HG03135 (cell line): Measurements from ENCODE around the gene POU6F1.

Experiments
- ATAC-seq: cut with Tn5 transposase; IDR thresholded peaks from one replicate; pipeline ENCODE4 v1.9.1; 2021; ENCODE audit warnings: mild to moderate bottlenecking, moderate library complexity; ENCODE audit not compliant: unreplicated experiment

The POU6F1 gene

GRCh38 chr12:51198568-51199365, 19.1 kb downstream of the POU6F1 start:
- ATAC-seq = no peak

DNA sequence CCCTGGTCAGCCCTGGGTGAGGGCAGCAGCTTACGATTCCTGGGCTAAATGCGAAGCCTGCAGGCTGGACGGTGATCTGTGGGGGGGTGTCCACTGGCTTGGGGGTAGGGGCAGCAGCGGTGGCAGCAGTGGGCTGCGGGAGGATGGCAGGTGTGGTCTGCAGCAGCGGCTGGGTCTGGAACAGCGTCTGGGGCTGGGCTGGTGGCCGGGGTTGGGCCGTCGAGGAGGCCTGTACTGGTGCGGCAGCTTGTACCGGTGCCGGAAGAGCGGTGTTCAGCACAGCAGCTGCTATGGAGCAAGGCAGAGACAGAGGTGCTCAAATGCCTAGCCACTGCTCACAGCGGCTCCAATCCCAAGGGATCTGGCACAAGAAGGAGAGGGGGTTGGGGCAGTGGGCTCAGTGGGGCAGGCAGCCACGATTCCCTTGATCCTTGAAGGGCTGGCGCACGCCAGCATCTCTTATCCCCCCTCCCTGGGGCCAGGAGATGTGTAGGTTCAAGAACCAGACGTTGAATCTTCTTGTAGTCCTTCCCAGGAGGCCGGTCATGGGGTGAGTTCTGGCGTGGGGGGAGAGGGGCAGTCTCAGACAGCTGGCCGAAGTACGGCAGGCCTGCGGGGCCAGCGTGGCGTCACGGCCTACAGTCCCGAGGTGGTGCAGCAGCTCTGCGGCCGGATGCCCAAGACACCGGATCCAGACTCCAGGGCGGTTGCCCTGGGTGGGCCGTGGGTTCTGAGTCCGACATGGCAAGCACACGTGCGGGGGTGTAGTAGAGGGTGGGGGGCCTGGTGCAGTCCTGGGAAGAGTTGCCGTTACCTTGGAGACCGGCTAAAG, 19.9 kb downstream of the POU6F1 start:
- ATAC-seq = no peak

DNA sequence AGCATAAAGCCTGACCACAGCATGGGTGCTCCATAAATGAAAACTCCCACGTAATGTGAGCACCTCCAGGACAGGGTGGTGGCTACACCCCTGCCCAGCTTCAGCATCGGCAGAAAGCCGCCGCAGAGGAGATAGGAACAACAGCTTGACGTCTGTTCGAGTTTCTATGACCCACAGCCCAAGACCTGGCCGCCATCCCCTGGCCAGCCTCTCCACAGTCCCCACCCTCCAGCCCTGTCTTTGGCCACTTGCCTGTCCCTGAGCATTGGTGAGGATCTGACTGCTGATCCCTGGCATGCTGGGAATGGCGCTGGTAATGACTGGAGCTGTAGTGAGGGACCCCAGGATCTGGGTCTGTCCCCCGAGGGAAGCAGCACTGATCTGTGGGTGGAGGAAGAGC, 21.3 kb downstream of the POU6F1 start:
- ATAC-seq = no peak

GRCh38 chr12:51195841-51196240, 22.0 kb downstream of the POU6F1 start:
- ATAC-seq = no peak

GRCh38 chr12:51192284-51192671, 25.6 kb downstream of the POU6F1 start:
- ATAC-seq = no peak

DNA sequence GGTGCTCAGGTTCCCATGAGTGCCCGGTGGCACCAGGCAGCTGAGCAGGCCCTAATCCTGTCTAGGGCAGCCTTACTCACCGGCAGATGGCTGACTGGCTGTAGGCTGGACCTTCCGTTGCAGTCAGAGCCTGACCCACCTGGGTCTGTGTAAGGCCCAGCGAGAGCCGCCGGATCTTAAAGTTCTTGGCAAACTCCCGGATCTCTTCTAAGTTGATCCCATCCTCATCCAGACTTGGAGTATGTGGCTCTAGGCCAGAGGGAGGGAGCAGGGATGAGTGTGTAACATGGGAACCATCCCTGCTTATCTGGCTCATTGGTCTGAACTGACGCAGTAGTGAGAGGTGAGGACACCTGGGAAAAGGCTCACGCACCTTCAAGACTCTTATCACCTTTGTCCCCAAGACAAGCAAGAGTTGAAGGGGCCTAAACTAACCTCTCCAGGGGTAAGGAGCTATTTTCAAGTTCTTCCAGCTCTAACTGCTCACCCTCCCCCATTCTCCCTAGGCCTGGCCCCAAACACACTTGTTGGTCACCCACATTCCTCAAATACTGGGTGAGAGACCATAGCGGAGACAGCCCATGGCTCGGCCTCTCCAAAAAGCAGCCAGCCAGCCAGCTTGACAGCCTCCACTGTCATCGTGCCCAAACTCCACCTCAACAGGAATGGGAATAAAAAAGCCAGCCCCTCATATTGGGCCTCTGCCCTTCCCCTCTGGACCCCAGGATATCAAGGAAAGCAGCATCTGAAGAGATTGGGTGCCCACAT, 26.2 kb downstream of the POU6F1 start:
- ATAC-seq = no peak

DNA sequence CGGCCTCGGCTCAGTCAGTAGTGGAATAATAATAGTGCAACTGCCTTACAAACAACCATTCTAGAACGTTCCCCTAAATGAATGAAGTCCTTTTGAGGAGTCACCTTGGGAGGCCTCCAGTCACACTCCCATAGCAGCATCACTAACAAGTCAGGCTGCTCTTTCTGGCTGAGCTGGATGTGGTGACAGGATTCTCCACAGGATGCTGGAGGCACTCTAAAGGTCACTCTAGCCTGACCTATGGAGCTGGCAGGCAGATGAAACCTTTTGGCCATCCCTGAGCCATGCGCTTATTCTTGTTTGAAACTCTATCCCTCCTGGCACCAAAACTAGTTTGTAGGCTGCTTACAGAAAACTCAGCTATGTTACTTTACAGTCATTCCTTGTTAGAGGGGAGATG, 27.0 kb downstream of the POU6F1 start:
- ATAC-seq = no peak

GRCh38 chr12:51189790-51190355, 28.0 kb downstream of the POU6F1 start:
- ATAC-seq = no peak

DNA sequence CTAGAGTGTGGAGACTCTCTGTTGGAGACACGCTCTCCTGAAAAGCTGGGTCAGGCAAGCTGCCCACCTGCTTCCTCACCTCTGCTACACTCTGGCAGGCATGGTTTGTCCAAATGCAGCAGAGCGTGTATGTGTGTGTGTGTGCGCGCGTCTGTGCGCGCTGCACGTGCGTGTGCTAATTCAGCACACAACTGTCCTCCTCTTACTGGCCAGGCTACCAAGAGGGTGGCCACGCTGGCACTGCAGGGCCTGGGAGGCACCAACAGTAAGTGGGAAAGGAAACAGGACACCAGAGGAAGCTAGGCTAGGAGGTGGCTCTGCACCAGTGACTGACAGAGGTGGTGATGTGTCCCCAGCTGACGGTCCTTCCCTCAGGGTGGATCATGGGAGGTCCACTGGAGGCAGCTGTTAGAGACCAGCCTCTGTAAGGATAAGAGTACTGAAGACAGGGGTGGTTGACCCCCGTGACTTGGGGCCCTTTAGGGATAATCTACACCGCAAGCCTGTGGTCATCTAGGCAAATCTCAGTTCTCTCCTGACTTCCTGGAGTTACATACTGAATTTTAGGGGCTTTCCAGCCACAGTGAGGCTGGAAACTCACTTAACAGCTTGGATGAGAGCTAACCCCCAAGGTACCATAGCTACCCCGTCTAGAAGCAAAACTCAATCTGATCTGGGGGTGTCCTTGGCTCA, 29.4 kb downstream of the POU6F1 start:
- ATAC-seq = no peak

DNA sequence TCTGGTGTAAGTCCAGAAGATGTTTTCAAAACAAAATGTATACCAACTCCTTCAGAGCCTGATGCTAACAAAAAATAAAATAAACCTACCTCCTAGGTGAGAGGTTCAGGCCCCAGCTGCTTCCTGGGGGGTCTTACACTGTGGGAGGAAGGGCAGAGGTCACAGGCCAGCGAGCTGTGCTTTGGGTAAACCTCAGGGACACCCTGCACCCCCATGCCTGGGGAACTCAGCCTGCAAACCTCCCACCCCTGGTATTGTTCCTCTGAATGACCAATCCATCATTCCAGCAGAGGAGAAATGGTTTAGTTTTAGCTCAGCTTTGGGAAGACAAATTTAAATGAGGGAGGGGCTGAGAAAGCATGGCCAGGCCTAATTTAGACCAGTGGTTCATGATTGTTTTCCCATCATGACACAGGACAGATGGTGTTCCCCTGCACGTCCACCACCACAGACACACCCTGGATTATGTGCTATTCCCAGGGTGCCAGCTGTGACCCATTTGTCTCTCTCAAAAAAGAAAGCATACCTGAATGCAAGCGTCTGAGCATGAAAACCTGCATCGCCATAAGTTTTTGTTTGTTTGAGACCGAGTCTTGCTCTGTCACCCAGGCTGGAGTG, 30.4 kb downstream of the POU6F1 start:
- no peak for ATAC-seq

DNA sequence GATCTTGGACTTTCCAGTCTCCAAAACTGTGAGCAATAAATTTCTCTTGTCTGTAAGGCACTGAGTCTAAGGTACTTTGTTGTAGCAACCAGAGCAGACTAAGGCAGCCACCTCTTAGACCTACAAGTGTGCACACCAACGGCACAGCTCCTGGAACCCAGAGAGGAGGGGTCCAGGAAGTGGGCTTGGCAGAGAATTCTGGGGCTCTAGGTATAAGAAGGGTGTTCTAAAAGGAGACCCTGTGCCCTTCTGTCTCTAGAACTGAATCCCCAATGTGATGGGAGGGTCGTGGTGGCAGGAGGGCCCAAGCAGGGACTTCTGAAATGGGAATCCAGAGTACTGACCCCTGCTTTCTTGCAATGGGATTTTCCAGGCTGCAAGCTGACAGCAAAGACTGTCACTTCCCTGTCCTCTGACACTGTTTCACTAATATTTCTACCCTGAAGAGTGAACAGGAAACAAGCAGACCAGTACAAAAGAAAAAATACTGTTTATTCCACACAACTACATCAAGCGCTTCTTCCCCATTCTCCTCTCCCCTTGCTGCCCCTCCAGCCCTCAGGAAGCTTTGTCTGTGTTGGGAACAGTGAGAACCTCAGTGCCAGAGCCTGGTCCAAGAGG, 31.3 kb downstream of the POU6F1 start:
- ATAC-seq = no peak

GRCh38 chr12:51185171-51185717, 32.6 kb downstream of the POU6F1 start:
- no peak for ATAC-seq

DNA sequence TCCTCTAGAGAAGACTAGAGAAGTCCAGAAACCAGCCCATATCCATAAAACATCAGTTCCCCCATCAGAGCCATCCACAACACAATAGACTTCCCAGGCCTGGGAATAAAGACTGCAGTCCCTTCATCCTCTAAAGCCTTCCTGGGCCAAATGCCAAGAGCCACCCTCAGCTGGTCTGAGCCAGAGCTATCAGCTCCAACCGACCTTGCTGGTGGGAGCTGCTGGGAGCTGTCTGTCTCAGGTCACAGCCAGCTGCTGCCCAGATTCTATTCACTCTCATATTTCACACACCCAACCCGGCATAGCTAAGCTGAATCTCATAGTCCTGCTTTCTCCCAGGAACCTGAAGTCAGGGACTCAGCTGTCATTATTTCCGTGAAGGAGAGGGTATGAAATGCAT, 34.0 kb downstream of the POU6F1 start:
- ATAC-seq = no peak

DNA sequence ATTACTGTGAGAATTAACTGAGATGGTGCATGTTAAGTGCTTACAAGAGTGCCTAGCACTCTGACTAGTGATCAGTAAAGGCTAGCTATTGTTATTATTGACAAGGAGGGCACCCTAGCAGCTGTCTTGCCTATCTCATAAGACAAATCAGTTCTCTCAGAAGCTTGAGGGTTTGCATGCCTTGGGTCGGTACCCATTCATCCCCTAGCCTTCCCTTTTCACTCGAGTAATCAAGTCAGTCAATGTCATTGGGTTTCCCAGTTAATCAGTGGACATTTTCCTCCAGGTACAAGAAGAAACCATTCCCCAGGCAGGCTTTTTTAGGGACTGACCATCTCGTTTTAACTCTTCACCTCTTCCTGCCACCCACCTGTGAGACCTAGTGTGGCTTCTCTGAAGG, 34.5 kb downstream of the POU6F1 start:
- no peak for ATAC-seq

DNA sequence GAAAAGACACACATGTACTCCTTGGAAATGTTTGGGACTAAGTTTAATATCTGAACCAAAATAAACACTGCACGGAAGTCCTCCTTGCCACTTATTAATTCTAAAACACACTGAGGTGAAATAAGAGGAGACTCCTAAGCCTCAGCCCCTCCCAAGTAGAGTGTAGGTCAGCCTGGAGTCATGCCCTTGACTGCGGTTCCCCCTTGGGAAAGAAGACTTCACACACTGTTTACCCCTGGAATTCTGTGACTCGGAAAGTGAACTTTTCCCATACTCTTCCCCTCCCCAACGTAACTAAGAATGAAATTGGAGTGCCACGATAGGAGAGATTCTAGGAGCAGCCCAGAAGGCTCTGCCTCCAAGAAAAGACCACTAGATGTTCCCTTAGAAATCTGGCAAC, 36.3 kb downstream of the POU6F1 start:
- no peak for ATAC-seq

DNA sequence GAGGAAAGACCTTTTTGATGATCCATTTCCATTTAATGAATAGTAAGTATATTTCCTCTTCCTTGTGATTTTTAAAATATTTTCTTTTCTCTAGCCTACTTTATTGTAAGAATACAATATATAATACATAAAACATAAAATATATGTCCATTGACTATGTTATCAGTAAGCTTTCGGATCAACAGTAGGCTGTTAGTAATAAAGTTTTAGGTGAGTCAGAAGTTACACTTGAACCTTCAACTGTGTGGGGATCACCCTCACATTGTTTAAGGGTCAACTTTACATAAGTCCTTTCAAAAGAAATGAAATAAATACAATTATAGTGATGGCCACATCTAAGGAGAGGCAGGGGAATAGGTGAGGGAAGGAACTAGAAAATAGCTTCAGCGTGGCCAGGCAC, 40.0 kb downstream of the POU6F1 start:
- no peak for ATAC-seq

DNA sequence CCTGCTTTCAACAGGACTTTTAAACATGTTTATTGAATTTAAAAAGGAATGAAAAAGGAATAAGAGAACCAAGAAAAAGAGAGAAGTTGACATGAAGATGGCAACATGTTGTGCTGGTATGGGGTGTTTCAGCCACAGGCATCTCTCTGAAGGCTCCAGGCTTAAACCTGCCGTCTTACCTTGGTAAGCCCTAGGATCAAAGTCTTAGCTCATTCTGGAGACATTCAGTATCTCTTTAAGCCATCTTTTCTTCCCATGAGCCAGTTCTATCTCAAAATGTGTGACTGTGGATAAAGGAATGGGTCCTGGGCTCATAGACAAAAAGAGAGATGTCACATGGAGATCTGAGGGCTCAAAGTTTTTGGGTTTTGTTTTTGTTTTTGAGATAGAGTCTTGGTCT, 43.4 kb downstream of the POU6F1 start:
- ATAC-seq = no peak

DNA sequence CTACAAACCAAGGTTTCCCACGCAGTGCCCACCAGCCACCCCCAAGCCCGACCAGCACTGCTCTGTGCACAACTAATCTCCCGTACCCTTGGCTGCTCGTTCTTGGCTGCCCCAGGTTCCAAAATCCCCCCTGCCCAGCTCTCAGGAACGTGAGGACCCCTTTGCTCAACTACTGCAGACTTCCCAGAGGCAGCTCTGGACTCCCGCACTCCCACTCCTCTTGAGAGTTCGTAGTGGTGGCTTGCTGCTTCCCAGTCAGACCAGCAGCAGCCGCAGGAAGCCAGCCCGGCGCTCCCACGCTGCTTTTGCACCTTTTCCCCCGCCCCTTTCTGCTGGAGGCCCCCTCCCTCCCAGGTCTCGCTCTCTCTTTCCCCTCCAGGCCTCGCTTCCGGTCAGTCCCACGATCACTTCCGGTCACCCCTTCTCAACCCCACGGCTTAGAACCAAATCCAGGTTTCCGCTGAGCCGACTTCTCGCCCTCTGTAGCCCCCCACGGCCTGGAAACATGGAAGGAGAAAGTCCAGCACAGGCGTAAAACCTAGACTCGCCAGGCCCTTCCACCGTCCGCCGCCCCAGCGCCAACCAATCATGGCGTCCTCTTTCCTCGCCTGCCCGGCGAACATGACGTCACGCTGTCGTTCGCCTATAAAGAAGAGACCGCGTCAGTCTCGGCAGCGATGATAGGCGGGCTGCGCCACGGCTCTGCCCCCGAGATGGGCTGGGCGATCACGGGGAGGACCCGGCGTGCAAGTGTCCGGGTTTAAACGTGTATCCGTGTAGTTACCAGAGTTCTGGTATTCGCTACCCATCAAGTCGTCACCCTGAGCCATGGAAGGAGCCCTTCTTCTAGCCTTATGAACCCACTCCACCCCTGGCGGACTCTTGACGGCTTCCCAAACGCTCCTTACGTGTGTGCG, 45.1 kb downstream of the POU6F1 start, which contains the start of gene TFCP2:
Gene TFCP2 (minus strand): TSS at position 621 of the 917 bp plus-strand sequence. CDS start 713 bp downstream, outside the sequence.
- peak; percentile 95 for ATAC-seq
